Gastroesophageal sphincter (tissue), 3 donors: ENCODE results near the gene QKI.

Source experiments
- CTCF ChIP-seq, 4 experiments: fragments of 200-600 bp in 2 of 4; fragments of 450-650 bp in 2 of 4; sonication (generic) in 1 of 4; IDR thresholded peaks; one replicate each; pipeline ENCODE4 v1.5.1; 2017 to 2019; ENCODE audit warnings: antibody characterized with exemption in 4 of 4, mild to moderate bottlenecking in 2 of 4, moderate library complexity in 2 of 4
- EP300 ChIP-seq: sonication (generic); formaldehyde crosslinking; IDR thresholded peaks from one replicate; pipeline ENCODE4 v1.6.1; 2017; ENCODE audit warnings: antibody characterized with exemption, mild to moderate bottlenecking
- POLR2A ChIP-seq, 2 donors: fragments of 450-650 bp; IDR thresholded peaks; one replicate each; pipeline ENCODE4 v1.6.1; 2017; ENCODE audit warnings: antibody characterized with exemption in 2 of 2, mild to moderate bottlenecking in 2 of 2, moderate library complexity in 1 of 2
- POLR2AphosphoS5 ChIP-seq: sonication (generic); formaldehyde crosslinking; IDR thresholded peaks from one replicate; pipeline ENCODE4 v1.6.1; 2017; ENCODE audit warnings: antibody characterized with exemption

- TF ChIP-seq CTCF (IDR thresholded peaks at IDR 0.05) (no peak), POLR2A (IDR thresholded peaks at IDR 0.05) (no peak), POLR2AphosphoS5 (no peak), EP300 (no peak)
Observed at GRCh38 chr6:163588220-163588919, 173.9 kb downstream of the QKI start.
